ENCODE data around the gene NCAPD2.

DNA sequence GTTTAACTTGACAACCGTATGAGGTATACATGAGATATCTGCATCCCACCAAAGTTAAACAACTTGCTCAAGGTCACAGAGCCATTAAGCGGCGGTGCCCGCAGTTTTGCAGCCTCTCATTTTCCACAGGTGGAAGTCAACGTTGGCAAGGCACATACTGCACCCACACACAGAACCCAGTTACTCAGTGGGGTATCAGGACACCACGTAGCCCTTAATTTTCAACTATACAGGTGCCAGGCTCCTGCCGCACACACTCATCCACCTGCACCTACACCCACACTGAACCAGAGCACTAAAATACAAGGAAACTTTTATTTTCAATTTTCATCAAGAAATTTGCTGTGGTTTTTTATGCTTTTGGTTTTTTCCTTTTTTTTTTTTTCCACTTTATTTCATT lies 75.9 kb downstream of the NCAPD2 start:
- TF ChIP-seq EP300 (IDR thresholded peaks at IDR 0.05; ENCODE audit: borderline replicate concordance in 1 of 2, low read depth in 1 of 2, low read length in 1 of 2) (no peak), SIN3A (IDR thresholded peaks at IDR 0.05; ENCODE audit: borderline replicate concordance, low read depth, low read length) (no peak), POLR2AphosphoS5 (IDR thresholded peaks at IDR 0.05; ENCODE audit: low read depth, low read length) (no peak; the same call in 1 of the 2 replicates), EZH2phosphoT487 (IDR thresholded peaks at IDR 0.05; ENCODE audit: borderline replicate concordance, low read depth) (no peak), PBX3 (IDR thresholded peaks at IDR 0.05) (no peak), RCOR1 (IDR thresholded peaks at IDR 0.05; ENCODE audit: low read length) (no peak), JUND (IDR thresholded peaks at IDR 0.05) (no peak)
- TF ChIP-seq, protein P1, sequence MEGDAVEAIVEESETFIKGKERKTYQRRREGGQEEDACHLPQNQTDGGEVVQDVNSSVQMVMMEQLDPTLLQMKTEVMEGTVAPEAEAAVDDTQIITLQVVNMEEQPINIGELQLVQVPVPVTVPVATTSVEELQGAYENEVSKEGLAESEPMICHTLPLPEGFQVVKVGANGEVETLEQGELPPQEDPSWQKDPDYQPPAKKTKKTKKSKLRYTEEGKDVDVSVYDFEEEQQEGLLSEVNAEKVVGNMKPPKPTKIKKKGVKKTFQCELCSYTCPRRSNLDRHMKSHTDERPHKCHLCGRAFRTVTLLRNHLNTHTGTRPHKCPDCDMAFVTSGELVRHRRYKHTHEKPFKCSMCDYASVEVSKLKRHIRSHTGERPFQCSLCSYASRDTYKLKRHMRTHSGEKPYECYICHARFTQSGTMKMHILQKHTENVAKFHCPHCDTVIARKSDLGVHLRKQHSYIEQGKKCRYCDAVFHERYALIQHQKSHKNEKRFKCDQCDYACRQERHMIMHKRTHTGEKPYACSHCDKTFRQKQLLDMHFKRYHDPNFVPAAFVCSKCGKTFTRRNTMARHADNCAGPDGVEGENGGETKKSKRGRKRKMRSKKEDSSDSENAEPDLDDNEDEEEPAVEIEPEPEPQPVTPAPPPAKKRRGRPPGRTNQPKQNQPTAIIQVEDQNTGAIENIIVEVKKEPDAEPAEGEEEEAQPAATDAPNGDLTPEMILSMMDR (IDR thresholded peaks at IDR 0.05): no peak
- TF ChIP-seq, protein P2, sequence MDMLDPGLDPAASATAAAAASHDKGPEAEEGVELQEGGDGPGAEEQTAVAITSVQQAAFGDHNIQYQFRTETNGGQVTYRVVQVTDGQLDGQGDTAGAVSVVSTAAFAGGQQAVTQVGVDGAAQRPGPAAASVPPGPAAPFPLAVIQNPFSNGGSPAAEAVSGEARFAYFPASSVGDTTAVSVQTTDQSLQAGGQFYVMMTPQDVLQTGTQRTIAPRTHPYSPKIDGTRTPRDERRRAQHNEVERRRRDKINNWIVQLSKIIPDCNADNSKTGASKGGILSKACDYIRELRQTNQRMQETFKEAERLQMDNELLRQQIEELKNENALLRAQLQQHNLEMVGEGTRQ (IDR thresholded peaks at IDR 0.05; ENCODE audit: borderline replicate concordance, low read depth, low read length): no peak
- TF ChIP-seq, protein P3, sequence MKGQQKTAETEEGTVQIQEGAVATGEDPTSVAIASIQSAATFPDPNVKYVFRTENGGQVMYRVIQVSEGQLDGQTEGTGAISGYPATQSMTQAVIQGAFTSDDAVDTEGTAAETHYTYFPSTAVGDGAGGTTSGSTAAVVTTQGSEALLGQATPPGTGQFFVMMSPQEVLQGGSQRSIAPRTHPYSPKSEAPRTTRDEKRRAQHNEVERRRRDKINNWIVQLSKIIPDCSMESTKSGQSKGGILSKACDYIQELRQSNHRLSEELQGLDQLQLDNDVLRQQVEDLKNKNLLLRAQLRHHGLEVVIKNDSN (IDR thresholded peaks at IDR 0.05; ENCODE audit: borderline replicate concordance, low read depth): no peak
